ENCODE data around the gene NKX6-1.

Gene NKX6-1

DNA sequence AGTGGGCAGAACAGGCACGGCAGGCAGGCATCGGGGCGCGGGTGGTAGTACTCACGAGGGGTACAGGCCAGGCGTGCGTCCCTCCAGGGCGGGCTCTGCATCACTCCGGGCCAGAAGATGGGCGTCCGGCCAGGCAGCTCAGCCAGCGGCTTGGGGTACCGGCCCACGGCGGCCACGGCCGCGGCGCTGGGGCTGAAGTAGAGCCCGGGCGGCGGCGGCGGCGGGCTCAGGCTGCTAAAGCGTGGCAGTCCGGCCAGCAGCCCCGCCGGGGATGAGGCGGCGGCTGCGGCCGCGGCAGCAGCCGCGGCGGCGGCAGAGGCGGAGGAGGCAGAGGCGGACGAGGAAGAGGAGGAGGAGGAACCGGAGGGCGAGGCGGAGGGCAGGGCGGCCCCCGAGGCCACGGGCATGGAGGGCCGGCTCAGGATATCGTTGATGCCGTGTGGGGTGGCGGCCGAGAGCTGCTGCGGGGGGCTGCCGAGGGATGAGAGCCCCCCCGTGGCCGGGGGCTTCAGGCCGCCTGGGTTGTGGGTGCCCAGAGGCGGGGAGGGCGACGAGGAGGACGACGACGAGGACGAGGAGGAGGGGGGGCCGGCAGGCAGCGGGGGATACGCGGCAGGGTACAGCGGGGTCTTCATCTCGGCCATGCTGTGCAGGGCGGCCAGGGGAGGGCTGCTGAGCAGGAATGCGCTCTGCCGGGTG is 1.4 kb downstream of the NKX6-1 start:
- no CpG with 5 or more reads among the region's 73 CpGs for WGBS (ENCODE audit: extremely low coverage, insufficient coverage, low lambda C conversion rate)
- no peak overlapping the region for H2BK5ac ChIP-seq (ENCODE audit: low read length)
- H3K4ac ChIP-seq (ENCODE audit: low read depth, low read length): no peak overlapping the region
- peaks cover 8% of the 10 kb centered on the region for H3K4me1 ChIP-seq (ENCODE audit: control insufficient read depth, low read depth, low read length)
- H4K8ac ChIP-seq (ENCODE audit: low read depth, low read length): no peak overlapping the region
- H3K79me1 ChIP-seq (ENCODE audit: low read length): no peaks in the 10 kb centered on the region
- no peak overlapping the region for H3K27ac ChIP-seq (ENCODE audit: low read depth, low read length)
- H3K56ac ChIP-seq (ENCODE audit: low read length): peak overlapping the region; percentile 57
- H3K79me2 ChIP-seq (ENCODE audit: control insufficient read depth, insufficient read depth, low read length): no peaks in the 10 kb centered on the region
- H2AK5ac ChIP-seq (ENCODE audit: low read length): no peak overlapping the region
- H2BK15ac ChIP-seq (replicated peaks; ENCODE audit: low read depth): no peak overlapping the region
- H4K5ac ChIP-seq (ENCODE audit: low read length): no peak overlapping the region
- H3K18ac ChIP-seq (ENCODE audit: low read length): no peak overlapping the region
- no peak overlapping the region for H3K4me3 ChIP-seq (ENCODE audit: low read length)
- H3K36me3 ChIP-seq (ENCODE audit: control insufficient read depth, insufficient read depth, low read length): no peaks in the 10 kb centered on the region
- peaks cover 76% of the 10 kb centered on the region for H3K27me3 ChIP-seq (ENCODE audit: insufficient read depth, low read length, poor library complexity)
- DNase-seq: no peak
- H3K23ac ChIP-seq (ENCODE audit: low read length): no peak overlapping the region
- no peak overlapping the region for H3K9ac ChIP-seq (ENCODE audit: low read length)
- no peak overlapping the region for H2BK120ac ChIP-seq (ENCODE audit: low read depth, low read length)
- H3K4me2 ChIP-seq (ENCODE audit: low read length): peak overlapping the region; percentile 99

DNA sequence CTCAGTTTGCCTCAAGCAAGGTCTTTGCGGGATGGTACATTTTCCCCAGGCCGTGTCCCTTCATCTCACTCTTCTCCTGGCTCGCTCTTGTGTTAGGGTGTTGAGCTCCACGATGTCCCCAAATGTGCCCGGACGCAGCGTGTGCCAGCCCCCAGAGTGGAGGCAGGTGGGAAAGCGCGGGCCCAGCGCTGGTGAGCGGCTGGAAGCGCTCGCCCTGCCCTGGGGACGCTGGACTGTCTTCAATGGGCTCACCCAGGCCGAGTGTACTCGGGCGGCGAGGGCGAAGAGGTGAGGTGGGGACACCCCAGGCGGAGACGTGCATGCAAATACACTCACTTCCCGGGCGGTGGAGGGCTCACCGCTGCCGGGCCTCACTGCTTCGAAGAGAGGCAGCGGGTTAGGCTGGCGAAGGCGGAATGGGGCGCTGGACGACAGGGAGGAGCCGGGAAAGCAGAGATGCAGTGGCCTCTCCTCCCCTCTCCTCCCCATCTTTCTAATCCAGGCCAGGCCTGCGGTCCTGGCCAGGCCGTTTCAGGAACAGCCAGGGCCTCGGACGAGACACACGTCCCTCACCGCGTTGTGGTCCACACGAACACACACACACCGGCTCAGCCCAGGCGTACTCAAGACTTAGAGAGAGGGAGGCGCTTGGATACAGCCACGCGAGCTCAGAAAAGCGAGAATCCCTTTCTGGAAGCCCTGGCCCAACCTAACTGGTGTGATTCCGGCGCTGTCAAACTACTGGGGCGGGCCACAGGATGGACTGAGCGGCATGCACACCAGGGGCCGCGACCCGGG is 2.2 kb downstream of the NKX6-1 start:
- Histone ChIP-seq H3K36me3 (ENCODE audit: control insufficient read depth, insufficient read depth, low read length) (no peaks in the 10 kb centered on the region), H3K79me1 (ENCODE audit: low read length) (no peaks in the 10 kb centered on the region), H3K4me3 (ENCODE audit: low read length) (no peak overlapping the region), H3K27me3 (ENCODE audit: insufficient read depth, low read length, poor library complexity) (peaks cover 75% of the 10 kb centered on the region), H3K18ac (ENCODE audit: low read length) (no peak overlapping the region), H2BK5ac (ENCODE audit: low read length) (no peak overlapping the region), H3K56ac (ENCODE audit: low read length) (peak overlapping the region; percentile 52), H3K23ac (ENCODE audit: low read length) (peak overlapping the region; percentile 48), H3K4ac (ENCODE audit: low read depth, low read length) (no peak overlapping the region), H4K8ac (ENCODE audit: low read depth, low read length) (no peak overlapping the region), H3K79me2 (ENCODE audit: control insufficient read depth, insufficient read depth, low read length) (no peaks in the 10 kb centered on the region), H3K4me1 (ENCODE audit: control insufficient read depth, low read depth, low read length) (peaks cover 8% of the 10 kb centered on the region), H2BK120ac (ENCODE audit: low read depth, low read length) (no peak overlapping the region), H3K9ac (ENCODE audit: low read length) (no peak overlapping the region), H3K4me2 (ENCODE audit: low read length) (peak overlapping the region; percentile 42), H4K5ac (ENCODE audit: low read length) (no peak overlapping the region), H3K27ac (ENCODE audit: low read depth, low read length) (no peak overlapping the region), H2AK5ac (ENCODE audit: low read length) (no peak overlapping the region), H2BK15ac (replicated peaks; ENCODE audit: low read depth) (no peak overlapping the region)
- WGBS (ENCODE audit: extremely low coverage, insufficient coverage, low lambda C conversion rate): no CpG with 5 or more reads among the region's 53 CpGs
- DNase-seq: no peak

DNA sequence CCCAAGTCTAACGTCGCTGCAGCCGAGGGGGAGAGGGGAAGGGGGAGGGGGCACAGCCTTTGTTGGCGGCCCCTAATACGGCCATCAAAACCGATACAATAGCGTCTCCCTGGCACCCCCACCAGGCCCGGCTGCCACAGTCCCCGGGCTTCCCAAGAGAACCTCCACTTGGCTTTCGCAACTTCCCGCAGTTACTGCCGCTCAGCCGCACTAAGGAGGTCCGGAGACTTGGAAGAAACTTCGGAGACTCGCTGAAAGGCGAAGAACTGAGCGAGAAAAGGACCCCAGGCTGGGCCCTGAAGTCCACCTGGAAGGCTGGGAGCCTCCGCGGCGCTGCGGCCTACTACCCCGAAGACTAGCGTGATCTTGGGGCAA is 2.8 kb downstream of the NKX6-1 start:
- H3K27ac ChIP-seq (ENCODE audit: low read depth, low read length): no peak overlapping the region

DNA sequence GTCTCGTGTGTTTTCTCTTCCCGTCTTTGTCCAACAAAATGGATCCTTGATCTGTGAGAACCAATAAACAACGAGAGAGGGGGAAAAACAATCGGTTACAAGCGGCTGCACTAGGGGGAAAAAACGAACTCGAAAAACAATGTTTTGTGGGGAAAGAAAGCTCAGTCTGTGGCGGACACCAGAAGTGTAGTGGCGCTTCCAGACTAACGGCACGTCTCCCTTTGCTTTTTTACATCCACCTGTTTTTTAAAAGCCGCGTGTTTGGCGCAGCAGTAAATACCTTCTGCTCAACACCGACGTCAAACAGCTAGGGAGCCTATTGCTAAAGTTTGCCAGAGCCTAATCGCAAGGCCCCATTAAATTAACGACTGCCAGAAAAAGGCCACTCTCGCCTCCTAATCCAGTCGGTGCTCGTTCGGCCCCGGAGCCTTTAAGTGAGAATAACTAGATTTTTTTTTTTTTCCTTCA is 3.3 kb downstream of the NKX6-1 start:
- no peaks in the 10 kb centered on the region for H3K79me2 ChIP-seq (ENCODE audit: control insufficient read depth, insufficient read depth, low read length)

More for the DNA sequence above, 2.8 kb downstream of the NKX6-1 start:
- H2BK15ac ChIP-seq (replicated peaks; ENCODE audit: low read depth): no peak overlapping the region
- no peaks in the 10 kb centered on the region for H3K36me3 ChIP-seq (ENCODE audit: control insufficient read depth, insufficient read depth, low read length)
- H3K79me1 ChIP-seq (ENCODE audit: low read length): no peaks in the 10 kb centered on the region
- H3K9ac ChIP-seq (ENCODE audit: low read length): no peak overlapping the region
- H3K56ac ChIP-seq (ENCODE audit: low read length): peak overlapping the region; percentile 52
- H3K4me2 ChIP-seq (ENCODE audit: low read length): peak overlapping the region; percentile 42
- WGBS (ENCODE audit: extremely low coverage, insufficient coverage, low lambda C conversion rate): no CpG with 5 or more reads among the region's 24 CpGs
- no peak overlapping the region for H3K23ac ChIP-seq (ENCODE audit: low read length)
- H2AK5ac ChIP-seq (ENCODE audit: low read length): no peak overlapping the region
- H3K4ac ChIP-seq (ENCODE audit: low read depth, low read length): no peak overlapping the region
- H4K8ac ChIP-seq (ENCODE audit: low read depth, low read length): no peak overlapping the region
- peaks cover 71% of the 10 kb centered on the region for H3K27me3 ChIP-seq (ENCODE audit: insufficient read depth, low read length, poor library complexity)
- H3K4me1 ChIP-seq (ENCODE audit: control insufficient read depth, low read depth, low read length): peaks cover 8% of the 10 kb centered on the region
- DNase-seq: peak; percentile 73
- H3K4me3 ChIP-seq (ENCODE audit: low read length): no peak overlapping the region
- no peaks in the 10 kb centered on the region for H3K79me2 ChIP-seq (ENCODE audit: control insufficient read depth, insufficient read depth, low read length)
- H3K18ac ChIP-seq (ENCODE audit: low read length): no peak overlapping the region
- H2BK5ac ChIP-seq (ENCODE audit: low read length): no peak overlapping the region
- no peak overlapping the region for H2BK120ac ChIP-seq (ENCODE audit: low read depth, low read length)
- H4K5ac ChIP-seq (ENCODE audit: low read length): no peak overlapping the region

DNA sequence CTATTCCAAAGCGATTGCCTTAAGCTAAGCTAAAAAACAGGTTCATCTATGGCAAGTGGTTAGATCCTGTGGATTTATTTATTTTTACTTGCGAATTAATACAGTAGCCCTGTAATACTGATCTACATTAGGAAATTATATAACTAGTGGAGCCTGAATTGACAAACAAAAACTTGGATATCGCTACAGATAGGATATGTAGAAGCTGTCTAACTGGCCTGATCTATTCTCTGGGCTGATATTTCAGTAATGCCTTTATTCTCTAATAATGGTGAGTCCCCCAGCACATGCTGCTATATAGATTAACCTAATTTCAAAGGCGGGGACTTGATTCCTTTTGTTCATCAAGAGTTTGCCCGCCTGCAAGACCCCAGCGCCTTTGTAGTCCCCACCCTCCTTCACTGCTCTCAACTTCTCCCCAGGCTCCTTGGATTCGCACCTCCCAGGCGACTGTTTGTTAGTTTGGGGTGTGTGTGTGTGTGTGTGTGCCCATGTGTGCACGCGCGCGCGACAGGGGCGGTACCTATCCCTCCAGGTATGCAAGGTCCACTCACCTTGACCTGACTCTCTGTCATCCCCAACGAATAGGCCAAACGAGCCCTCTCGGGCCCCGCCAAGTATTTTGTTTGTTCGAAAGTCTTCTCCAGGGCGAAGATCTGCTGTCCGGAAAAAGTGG is 3.8 kb downstream of the NKX6-1 start:
- no peak overlapping the region for H2BK15ac ChIP-seq (replicated peaks; ENCODE audit: low read depth)
- no peaks in the 10 kb centered on the region for H3K79me1 ChIP-seq (ENCODE audit: low read length)
- no peak overlapping the region for H3K27ac ChIP-seq (ENCODE audit: low read depth, low read length)
- H3K79me2 ChIP-seq (ENCODE audit: control insufficient read depth, insufficient read depth, low read length): no peaks in the 10 kb centered on the region
- no peak overlapping the region for H2AK5ac ChIP-seq (ENCODE audit: low read length)
- H3K27me3 ChIP-seq (ENCODE audit: insufficient read depth, low read length, poor library complexity): peaks cover 64% of the 10 kb centered on the region
- no peak overlapping the region for H2BK120ac ChIP-seq (ENCODE audit: low read depth, low read length)
- no peak overlapping the region for H2BK5ac ChIP-seq (ENCODE audit: low read length)
- H3K23ac ChIP-seq (ENCODE audit: low read length): no peak overlapping the region
- H4K8ac ChIP-seq (ENCODE audit: low read depth, low read length): no peak overlapping the region
- WGBS (ENCODE audit: extremely low coverage, insufficient coverage, low lambda C conversion rate): no CpG with 5 or more reads among the region's 21 CpGs
- no peak overlapping the region for H3K4me3 ChIP-seq (ENCODE audit: low read length)
- H3K4me2 ChIP-seq (ENCODE audit: low read length): no peak overlapping the region
- no peak overlapping the region for H3K9ac ChIP-seq (ENCODE audit: low read length)
- H4K5ac ChIP-seq (ENCODE audit: low read length): no peak overlapping the region
- peaks cover 8% of the 10 kb centered on the region for H3K4me1 ChIP-seq (ENCODE audit: control insufficient read depth, low read depth, low read length)
- DNase-seq: no peak
- no peaks in the 10 kb centered on the region for H3K36me3 ChIP-seq (ENCODE audit: control insufficient read depth, insufficient read depth, low read length)
- H3K18ac ChIP-seq (ENCODE audit: low read length): no peak overlapping the region
- H3K56ac ChIP-seq (ENCODE audit: low read length): no peak overlapping the region
- H3K4ac ChIP-seq (ENCODE audit: low read depth, low read length): no peak overlapping the region

More for the DNA sequence above, 3.3 kb downstream of the NKX6-1 start:
- no peak overlapping the region for H3K23ac ChIP-seq (ENCODE audit: low read length)
- H2AK5ac ChIP-seq (ENCODE audit: low read length): no peak overlapping the region
- peaks cover 8% of the 10 kb centered on the region for H3K4me1 ChIP-seq (ENCODE audit: control insufficient read depth, low read depth, low read length)
- H4K8ac ChIP-seq (ENCODE audit: low read depth, low read length): no peak overlapping the region
- WGBS (ENCODE audit: extremely low coverage, insufficient coverage, low lambda C conversion rate): no CpG with 5 or more reads among the region's 23 CpGs
- DNase-seq: no peak
- no peak overlapping the region for H3K4ac ChIP-seq (ENCODE audit: low read depth, low read length)
- H2BK5ac ChIP-seq (ENCODE audit: low read length): no peak overlapping the region
- H3K27me3 ChIP-seq (ENCODE audit: insufficient read depth, low read length, poor library complexity): peaks cover 67% of the 10 kb centered on the region
- no peak overlapping the region for H2BK120ac ChIP-seq (ENCODE audit: low read depth, low read length)
- no peak overlapping the region for H3K4me3 ChIP-seq (ENCODE audit: low read length)
- H2BK15ac ChIP-seq (replicated peaks; ENCODE audit: low read depth): no peak overlapping the region
- peak overlapping the region; percentile 12 for H3K4me2 ChIP-seq (ENCODE audit: low read length)
- H3K79me1 ChIP-seq (ENCODE audit: low read length): no peaks in the 10 kb centered on the region
- H4K5ac ChIP-seq (ENCODE audit: low read length): no peak overlapping the region
- H3K56ac ChIP-seq (ENCODE audit: low read length): no peak overlapping the region
- H3K27ac ChIP-seq (ENCODE audit: low read depth, low read length): no peak overlapping the region
- no peak overlapping the region for H3K18ac ChIP-seq (ENCODE audit: low read length)
- no peaks in the 10 kb centered on the region for H3K36me3 ChIP-seq (ENCODE audit: control insufficient read depth, insufficient read depth, low read length)
- no peak overlapping the region for H3K9ac ChIP-seq (ENCODE audit: low read length)

Measured in mesendoderm (in vitro differentiated cells).